ENCODE results near the gene CAMKV.
A peak's percentile ranks its signal among the peaks of the same experiment; 100 is the strongest.
"Not testable (repeated sequence)": the region's sequence is repeated elsewhere in the genome, so short reads cannot be mapped to it uniquely, and the experiment has no call there.

Gene CAMKV

GRCh38 chr3:49844464-49845183 is 25.1 kb downstream of the CAMKV start:
- no peak for DNase-seq

GRCh38 chr3:49842843-49843517 is 26.7 kb downstream of the CAMKV start:
- DNase-seq, result no peak

- no peak for DNase-seq
These were observed 27.9 kb downstream of the CAMKV start for GRCh38 chr3:49841806-49842205.

- peak; percentile 77 for DNase-seq
These were observed 28.5 kb downstream of the CAMKV start for GRCh38 chr3:49841126-49841696.

GRCh38 chr3:49840388-49840787 is 29.3 kb downstream of the CAMKV start:
- no peak for DNase-seq

- peak; percentile 94 for DNase-seq
These were observed 30.4 kb downstream of the CAMKV start for GRCh38 chr3:49839193-49839809.

- DNase-seq, result peak; percentile 53
These were observed 38.4 kb downstream of the CAMKV start for GRCh38 chr3:49831341-49831740.

- DNase-seq, result no peak
These were observed 43.7 kb downstream of the CAMKV start for GRCh38 chr3:49826016-49826415.

- DNase-seq, result not testable (repeated sequence)
These were observed 46.6 kb downstream of the CAMKV start for GRCh38 chr3:49823131-49823530.

- peak; percentile 81 for DNase-seq
These were observed 56.1 kb downstream of the CAMKV start, which contains the start of gene UBA7 for GRCh38 chr3:49813497-49814174. UBA7 (minus strand) TSS chr3:49813953; CDS start chr3:49813787, 166 bp downstream.

GRCh38 chr3:49812916-49813496 is 56.7 kb downstream of the CAMKV start:
- DNase-seq, result peak; percentile 24
